MCF 10A (cell line): ENCODE data around the gene MRM3. TPM values are rescaled to one million over a fixed set of nuclear protein-coding genes. Genes with fewer than 3 reads are reported as not detected.
A peak's percentile ranks its signal among the peaks of the same experiment; 100 is the strongest.

Experiments
- BruUV-seq: library from RNA; stranded (reverse); fragments of 400-500 nt; replicated peaks from 2 replicates; lab custom pipeline; 2021; lab: Mats Ljungman, UMichigan
- CTCF ChIA-PET: fragments of 300-600 bp; sonication (Branson Sonifier 250); formaldehyde crosslinking; extraction: SDS; loops from one replicate; lab custom pipeline; 2021; ENCODE audit warnings: antibody characterized with exemption, inconsistent platforms; lab: Yijun Ruan, JAX
- POLR2A ChIA-PET: fragments of 300-600, 350-650 bp; sonication (Branson Sonifier 250); formaldehyde crosslinking; extraction: SDS; loops from one replicate; lab custom pipeline; 2020; ENCODE audit warnings: antibody characterized with exemption, inconsistent platforms; lab: Yijun Ruan, JAX
- DNase-seq: peaks from one replicate; pipeline ENCODE4 v3.0.0-alpha.2; 2018; ENCODE audit not compliant: unreplicated experiment
- H3K27ac Mint-ChIP-seq: one replicate; pipeline ENCODE4 v1.8.0; 2022; ENCODE audit warnings: mild to moderate bottlenecking, low read depth, mixed read lengths; ENCODE audit not compliant: unreplicated experiment
- H3K27me3 Mint-ChIP-seq: one replicate; pipeline ENCODE4 v1.8.0; 2022; ENCODE audit warnings: mixed read lengths; ENCODE audit not compliant: insufficient read depth, unreplicated experiment
- H3K36me3 Mint-ChIP-seq: one replicate; pipeline ENCODE4 v1.8.0; 2022; ENCODE audit warnings: mild to moderate bottlenecking, moderate library complexity, mixed read lengths; ENCODE audit not compliant: insufficient read depth, unreplicated experiment
- H3K4me1 Mint-ChIP-seq: one replicate; pipeline ENCODE4 v1.8.0; 2022; ENCODE audit warnings: mixed read lengths; ENCODE audit not compliant: insufficient read depth, unreplicated experiment
- H3K4me3 Mint-ChIP-seq: one replicate; pipeline ENCODE4 v1.8.0; 2022; ENCODE audit warnings: mild to moderate bottlenecking, moderate library complexity, mixed read lengths; ENCODE audit not compliant: unreplicated experiment
- H3K9me3 Mint-ChIP-seq: one replicate; pipeline ENCODE4 v1.8.0; 2022; ENCODE audit warnings: mixed read lengths; ENCODE audit not compliant: unreplicated experiment
- CTCF ChIP-seq: fragments of 200-600 bp; IDR thresholded peaks from one replicate; pipeline ENCODE4 v1.8.0; 2022; ENCODE audit warnings: antibody characterized with exemption, mild to moderate bottlenecking; ENCODE audit not compliant: unreplicated experiment
- intact Hi-C: fragments of 100-400 bp; cut with micrococcal nuclease; formaldehyde crosslinking; loops from 2 replicates; pipeline ENCODE4 v1.14.1; 2022
- total RNA-seq: library from RNA; stranded (reverse); gene quantifications from 2 replicates; pipeline ENCODE4 v1.2.3, GENCODE V29; 2022

The MRM3 gene
- total RNA-seq, 1 experiment from 2014 or later, result 25.1 TPM

GRCh38 chr17:767076-767475 lies 15.1 kb upstream of the MRM3 start:
- Mint-ChIP-seq H3K4me1 (no peaks in the 10 kb centered on the region), H3K36me3 (peaks cover 84% of the 10 kb centered on the region), H3K9me3 (no peaks in the 10 kb centered on the region), H3K27me3 (no peaks in the 10 kb centered on the region), H3K27ac (no peak overlapping the region), H3K4me3 (no peak overlapping the region)
- intact Hi-C loops, result no loop called here
- DNase-seq, result no peak
- ChIA-PET CTCF (no interaction called here), POLR2A (interaction anchor here (0.7 kb wide), 1 partner anchor 15 kb away, joined by 3 read pairs; the partner anchor contains the start of genes GLOD4 and MRM3)
- BruUV-seq, result no TSS peak
- TF ChIP-seq CTCF, result no peak

DNA sequence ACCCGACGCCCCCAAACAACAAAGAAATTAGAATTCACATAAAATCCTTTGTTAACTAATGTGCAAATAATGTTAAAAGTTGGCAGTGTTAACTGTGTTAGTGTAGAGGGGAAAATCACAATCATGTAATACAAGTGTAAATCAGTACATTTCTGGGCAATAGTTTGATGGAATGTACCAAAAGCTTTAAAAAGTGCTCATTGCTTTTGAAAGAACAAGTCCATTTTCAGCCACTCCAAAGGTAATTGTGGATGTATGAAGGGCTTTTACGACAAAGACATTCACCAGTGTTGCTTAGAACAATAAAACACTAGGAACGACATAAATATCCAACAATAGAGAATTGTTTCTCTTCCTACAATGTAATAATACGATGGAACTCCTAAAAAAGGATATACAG lies 9.1 kb upstream of the MRM3 start:
- ChIA-PET CTCF (interaction anchor here (1.5 kb wide), 1 partner anchor 226 kb away, joined by 3 read pairs; no protein-coding TSS in a partner anchor), POLR2A (interaction anchor here (1.9 kb wide), 1 partner anchor 9 kb away, joined by 12 read pairs; the partner anchor contains the start of genes GLOD4 and MRM3)
- Mint-ChIP-seq H3K27me3 (no peaks in the 10 kb centered on the region), H3K27ac (no peak overlapping the region), H3K4me3 (no peak overlapping the region), H3K4me1 (no peaks in the 10 kb centered on the region), H3K9me3 (no peaks in the 10 kb centered on the region), H3K36me3 (peaks cover 95% of the 10 kb centered on the region)
- TF ChIP-seq CTCF, result no peak
- BruUV-seq, result no TSS peak
- intact Hi-C loops, result no loop called here
- DNase-seq, result no peak

DNA sequence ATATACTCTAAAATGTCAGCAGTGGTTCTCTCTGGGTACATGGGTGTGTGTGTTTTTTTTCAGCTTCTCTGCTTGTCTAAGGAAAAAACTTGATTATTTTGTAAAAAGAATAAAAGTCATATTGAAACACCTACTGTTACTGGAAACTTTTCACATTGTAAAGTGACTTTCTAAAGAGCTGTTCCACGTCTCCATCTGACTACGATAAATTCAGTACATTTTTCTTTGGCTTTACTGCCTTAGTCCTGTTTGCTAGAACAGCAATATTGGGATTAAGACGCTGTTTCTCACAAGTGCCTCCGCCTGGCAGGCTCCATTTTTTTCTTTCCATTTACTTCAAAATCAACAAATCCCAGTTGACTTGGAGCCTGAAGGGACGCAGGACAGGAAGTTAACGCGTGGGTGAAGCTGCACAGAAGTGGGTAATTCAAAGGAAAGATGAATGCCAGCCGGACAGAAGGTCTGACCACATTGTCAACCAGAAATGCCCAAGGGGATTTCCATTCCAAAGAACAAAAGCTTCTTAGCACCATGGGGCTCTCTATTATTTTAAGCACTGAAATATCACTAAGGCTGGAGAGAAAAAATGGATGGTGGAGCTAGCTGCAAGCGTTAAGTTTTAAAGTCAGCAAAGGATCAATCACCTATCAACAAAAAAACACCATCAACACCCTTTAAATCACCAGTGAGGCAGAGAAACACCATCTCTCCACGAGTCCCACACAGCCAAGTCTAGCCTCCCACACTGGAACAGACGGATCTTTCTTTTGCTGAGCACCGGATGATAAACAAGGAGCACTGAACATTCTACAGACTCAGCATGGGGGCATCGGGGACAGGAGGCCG lies 8.5 kb upstream of the MRM3 start:
- peak overlapping the region; percentile 9 for H3K27ac Mint-ChIP-seq
- CTCF ChIA-PET, result interaction anchor here (1.5 kb wide), 1 partner anchor 226 kb away, joined by 3 read pairs; no protein-coding TSS in a partner anchor

More for the DNA sequence above, 8.5 kb upstream of the MRM3 start:
- Mint-ChIP-seq H3K9me3 (no peaks in the 10 kb centered on the region), H3K4me1 (no peaks in the 10 kb centered on the region), H3K36me3 (peaks cover 92% of the 10 kb centered on the region), H3K27me3 (no peaks in the 10 kb centered on the region), H3K4me3 (no peak overlapping the region)
- BruUV-seq, result no TSS peak
- POLR2A ChIA-PET, result interaction anchor here (1.9 kb wide), 1 partner anchor 9 kb away, joined by 12 read pairs; the partner anchor contains the start of genes GLOD4 and MRM3
- no peak for DNase-seq
- no peak for TF ChIP-seq CTCF
- intact Hi-C loops, result no loop called here
